Smooth muscle cell (in vitro differentiated cells): ENCODE measurements around the gene KPNB1. TPM values are rescaled to one million over a fixed set of nuclear protein-coding genes. Genes with fewer than 3 reads are reported as not detected.

Experiments
- DNase-seq: peaks from one replicate; lab custom pipeline; 2025; ENCODE audit not compliant: unreplicated experiment; lab: John Stamatoyannopoulos, UW
- H2AFZ ChIP-seq: fragments of 200-600 bp; sonication (generic); 2 replicates; pipeline ENCODE4 v1.6.0; 2016; ENCODE audit warnings: antibody characterized with exemption, low read depth, mild to moderate bottlenecking
- H3F3A ChIP-seq: fragments of 200-600 bp; sonication (generic); 2 replicates; pipeline ENCODE4 v1.6.0; 2017; ENCODE audit warnings: antibody characterized with exemption, low read depth
- H3K27ac ChIP-seq: fragments of 200-600 bp; sonication (generic); 2 replicates; pipeline ENCODE4 v1.5.1; 2016; ENCODE audit warnings: low read depth, mild to moderate bottlenecking
- H3K27me3 ChIP-seq: fragments of 200-600 bp; sonication (generic); 2 replicates; pipeline ENCODE4 v1.6.1; 2016; ENCODE audit warnings: low read depth, mild to moderate bottlenecking
- H3K36me3 ChIP-seq: fragments of 200-600 bp; sonication (generic); 2 replicates; pipeline ENCODE4 v1.5.1; 2016; ENCODE audit warnings: low read depth
- H3K4me1 ChIP-seq: fragments of 200-600 bp; sonication (generic); 2 replicates; pipeline ENCODE4 v1.5.1; 2016; ENCODE audit warnings: low read depth
- H3K4me2 ChIP-seq: fragments of 200-600 bp; sonication (generic); 2 replicates; pipeline ENCODE4 v1.6.0; 2016; ENCODE audit warnings: mild to moderate bottlenecking
- H3K4me3 ChIP-seq: fragments of 200-600 bp; sonication (generic); 2 replicates; pipeline ENCODE4 v1.5.1; 2016; ENCODE audit warnings: mild to moderate bottlenecking
- H3K79me2 ChIP-seq: fragments of 200-600 bp; sonication (generic); 2 replicates; pipeline ENCODE4 v1.6.0; 2016; ENCODE audit warnings: low read depth, mild to moderate bottlenecking
- H3K9ac ChIP-seq: fragments of 200-600 bp; sonication (generic); 2 replicates; pipeline ENCODE4 v1.6.0; 2016; ENCODE audit warnings: low read depth
- H3K9me3 ChIP-seq: fragments of 200-600 bp; sonication (generic); replicated peaks from 2 replicates; pipeline ENCODE4 v1.5.1; 2016; ENCODE audit warnings: low read depth
- H4K20me1 ChIP-seq: fragments of 200-600 bp; sonication (generic); 2 replicates; pipeline ENCODE4 v1.6.0; 2016; ENCODE audit warnings: low read depth
- WGBS: methylation state at CpG from one replicate; pipeline ENCODE4 v1.1.7; 2016; ENCODE audit warnings: low lambda C conversion rate; 5-methylcytosine and 5-hydroxymethylcytosine counted together
- polyA plus RNA-seq: library from polyadenylated mRNA; unstranded; fragments of >200 nt; fragmentation: Nextera tagmentation; extraction: Ambion mirVana; gene quantifications from 2 replicates; pipeline ENCODE4 v1.2.1, GENCODE V29; 2016
- total RNA-seq: library from RNA; depleted of rRNA; stranded (reverse); fragments of >200 nt; gene quantifications from 2 replicates; pipeline ENCODE4 v1.2.3, GENCODE V29; 2014
- TF ChIP-seq, protein P1 (sequence below): fragments of 200-600 bp; sonication (generic); IDR thresholded peaks from 2 replicates; pipeline ENCODE4 v1.5.1; 2017; ENCODE audit warnings: borderline replicate concordance, mild to moderate bottlenecking, antibody characterized with exemption; ENCODE audit not compliant: insufficient read depth, poor library complexity, severe bottlenecking

KPNB1 gene
- total and polyA plus RNA-seq, 2 experiments from 2014 or later, result 78.8 to 242 TPM

DNA sequence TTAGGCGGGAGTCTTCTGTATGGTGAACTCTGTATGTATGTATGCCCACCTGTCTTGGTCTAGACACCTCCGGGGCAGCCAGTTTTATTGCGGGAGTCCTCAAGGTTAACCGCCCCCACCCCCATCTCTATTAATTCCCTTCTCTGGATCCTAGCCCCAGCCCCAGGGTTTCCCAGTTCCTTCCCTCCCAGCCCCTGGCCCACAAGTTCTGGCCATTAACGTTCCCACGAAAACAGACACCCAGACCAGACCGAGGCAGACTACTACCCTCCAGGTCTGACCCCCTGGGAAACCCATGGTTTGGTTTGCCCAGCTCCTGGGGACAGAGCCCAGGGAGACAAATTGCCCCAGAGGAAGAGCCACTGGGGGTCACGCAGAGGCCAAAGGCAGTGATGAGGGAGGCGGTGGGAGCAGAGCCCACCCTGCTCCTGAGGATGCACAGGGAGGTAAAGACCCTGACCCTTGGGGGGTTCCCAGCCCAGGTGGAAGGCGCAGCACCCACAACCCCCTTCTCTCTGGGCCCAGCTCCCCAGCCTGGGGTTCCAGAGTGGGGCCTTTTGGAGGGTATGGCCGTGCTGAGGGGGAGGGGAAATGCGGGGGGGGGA, 52.8 kb downstream of the KPNB1 start:
- TF ChIP-seq, protein P1, sequence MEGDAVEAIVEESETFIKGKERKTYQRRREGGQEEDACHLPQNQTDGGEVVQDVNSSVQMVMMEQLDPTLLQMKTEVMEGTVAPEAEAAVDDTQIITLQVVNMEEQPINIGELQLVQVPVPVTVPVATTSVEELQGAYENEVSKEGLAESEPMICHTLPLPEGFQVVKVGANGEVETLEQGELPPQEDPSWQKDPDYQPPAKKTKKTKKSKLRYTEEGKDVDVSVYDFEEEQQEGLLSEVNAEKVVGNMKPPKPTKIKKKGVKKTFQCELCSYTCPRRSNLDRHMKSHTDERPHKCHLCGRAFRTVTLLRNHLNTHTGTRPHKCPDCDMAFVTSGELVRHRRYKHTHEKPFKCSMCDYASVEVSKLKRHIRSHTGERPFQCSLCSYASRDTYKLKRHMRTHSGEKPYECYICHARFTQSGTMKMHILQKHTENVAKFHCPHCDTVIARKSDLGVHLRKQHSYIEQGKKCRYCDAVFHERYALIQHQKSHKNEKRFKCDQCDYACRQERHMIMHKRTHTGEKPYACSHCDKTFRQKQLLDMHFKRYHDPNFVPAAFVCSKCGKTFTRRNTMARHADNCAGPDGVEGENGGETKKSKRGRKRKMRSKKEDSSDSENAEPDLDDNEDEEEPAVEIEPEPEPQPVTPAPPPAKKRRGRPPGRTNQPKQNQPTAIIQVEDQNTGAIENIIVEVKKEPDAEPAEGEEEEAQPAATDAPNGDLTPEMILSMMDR, result no peak
- no peaks in the 10 kb centered on the region for H3K9me3 ChIP-seq
- DNase-seq, result no peak
- H3F3A ChIP-seq, result no peaks in the 10 kb centered on the region
- WGBS, result 98% methylated on average over 7 of the region's 12 CpGs
- no peaks in the 10 kb centered on the region for H3K79me2 ChIP-seq
- no peaks in the 10 kb centered on the region for H3K36me3 ChIP-seq
- no peak overlapping the region for H2AFZ ChIP-seq
- H3K27ac ChIP-seq, result no peak overlapping the region
- H3K27me3 ChIP-seq, result no peaks in the 10 kb centered on the region
- H4K20me1 ChIP-seq, result peaks cover 18% of the 10 kb centered on the region
- H3K4me2 ChIP-seq, result no peak overlapping the region
- H3K4me1 ChIP-seq, result peaks cover 10% of the 10 kb centered on the region
- H3K4me3 ChIP-seq, result no peak overlapping the region
- H3K9ac ChIP-seq, result no peak overlapping the region

DNA sequence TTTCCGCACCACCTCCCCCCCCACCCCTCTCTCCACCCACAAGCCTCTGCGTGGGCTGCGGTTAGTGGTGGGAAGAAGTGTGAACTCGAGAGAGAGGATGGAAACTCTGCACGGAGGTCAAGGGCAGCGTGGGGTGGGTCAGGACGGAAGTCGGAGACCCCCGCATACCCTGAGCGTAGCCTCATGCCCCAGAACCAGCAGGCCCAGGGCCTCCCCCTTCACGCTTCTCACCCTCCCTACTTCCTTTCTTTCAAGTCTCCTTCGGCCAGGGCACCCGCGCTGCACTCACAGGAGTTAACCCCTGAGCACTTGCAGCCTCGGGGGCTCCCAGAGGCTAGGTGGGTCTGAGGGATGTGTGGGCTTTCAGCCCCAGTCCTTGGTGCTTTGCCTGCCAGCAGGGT, 53.5 kb downstream of the KPNB1 start:
- TF ChIP-seq, protein P1, result no peak
- H3K4me2 ChIP-seq, result no peak overlapping the region
- H3K4me3 ChIP-seq, result no peak overlapping the region
- H3K27ac ChIP-seq, result no peak overlapping the region
- H2AFZ ChIP-seq, result no peak overlapping the region
- H3K27me3 ChIP-seq, result no peaks in the 10 kb centered on the region
- H3K79me2 ChIP-seq, result no peaks in the 10 kb centered on the region
- 92% methylated on average over 15 of the region's 15 CpGs for WGBS
- H3F3A ChIP-seq, result no peaks in the 10 kb centered on the region
- H3K4me1 ChIP-seq, result peaks cover 10% of the 10 kb centered on the region
- DNase-seq, result no peak
- peaks cover 25% of the 10 kb centered on the region for H4K20me1 ChIP-seq
- H3K9me3 ChIP-seq, result no peaks in the 10 kb centered on the region
- H3K9ac ChIP-seq, result no peak overlapping the region
- no peaks in the 10 kb centered on the region for H3K36me3 ChIP-seq

DNA sequence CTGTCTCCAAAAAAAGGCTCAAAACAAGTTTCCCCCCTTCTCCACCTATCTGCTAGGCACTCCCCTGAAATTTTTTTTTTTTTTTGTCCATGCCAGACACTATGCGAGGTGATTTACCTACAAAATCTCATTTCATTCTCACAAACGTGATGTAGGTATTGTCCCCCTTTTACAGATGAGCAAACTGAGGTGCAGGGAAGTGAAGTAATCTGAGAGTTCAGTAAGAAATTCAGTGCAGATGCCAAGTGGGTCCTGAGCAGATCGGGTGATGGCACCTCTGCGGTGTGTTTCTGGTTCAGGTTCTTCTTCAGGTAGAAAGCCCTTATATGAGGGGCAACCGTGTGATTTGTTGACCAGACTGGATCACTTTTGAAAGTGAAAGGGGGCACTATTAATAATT, 54.0 kb downstream of the KPNB1 start:
- Histone ChIP-seq H3F3A (no peaks in the 10 kb centered on the region), H3K79me2 (no peaks in the 10 kb centered on the region), H2AFZ (no peak overlapping the region), H3K9ac (no peak overlapping the region), H3K4me2 (no peak overlapping the region), H3K27me3 (no peaks in the 10 kb centered on the region), H3K4me1 (peaks cover 10% of the 10 kb centered on the region), H3K36me3 (no peaks in the 10 kb centered on the region), H4K20me1 (peaks cover 25% of the 10 kb centered on the region), H3K4me3 (no peak overlapping the region), H3K27ac (no peak overlapping the region), H3K9me3 (no peaks in the 10 kb centered on the region)
- 94% methylated on average over 5 of the region's 5 CpGs for WGBS
- no peak for DNase-seq
- TF ChIP-seq, protein P1, result no peak

DNA sequence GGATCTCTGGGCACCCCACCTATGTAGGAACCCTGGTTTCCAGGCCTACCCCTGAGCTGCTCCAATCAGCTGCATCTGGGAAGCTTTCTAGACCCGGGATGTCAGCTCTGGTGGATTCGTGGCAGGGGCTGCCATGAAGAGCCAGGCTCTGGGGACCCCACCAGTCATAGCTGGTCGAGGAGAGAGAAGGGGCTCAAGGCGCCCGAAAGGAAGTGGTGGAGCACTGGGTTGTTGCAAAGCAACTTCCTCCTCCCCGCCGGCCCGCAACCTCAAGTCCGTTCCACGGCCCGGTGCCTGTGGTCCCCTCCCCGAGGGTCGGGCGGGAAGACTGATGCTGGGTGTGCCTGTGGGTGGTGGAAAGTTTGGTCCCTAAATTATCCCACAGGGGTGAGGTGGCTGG, 54.4 kb downstream of the KPNB1 start:
- H3K9ac ChIP-seq, result no peak overlapping the region
- TF ChIP-seq, protein P1, result no peak
- H3F3A ChIP-seq, result no peaks in the 10 kb centered on the region
- no peak overlapping the region for H3K4me2 ChIP-seq
- peaks cover 10% of the 10 kb centered on the region for H3K4me1 ChIP-seq
- WGBS, result 88% methylated on average over 14 of the region's 14 CpGs
- no peak overlapping the region for H2AFZ ChIP-seq
- H4K20me1 ChIP-seq, result peaks cover 23% of the 10 kb centered on the region
- H3K79me2 ChIP-seq, result no peaks in the 10 kb centered on the region
- H3K4me3 ChIP-seq, result no peak overlapping the region
- DNase-seq, result no peak
- H3K9me3 ChIP-seq, result no peaks in the 10 kb centered on the region
- H3K27me3 ChIP-seq, result no peaks in the 10 kb centered on the region
- no peak overlapping the region for H3K27ac ChIP-seq
- no peaks in the 10 kb centered on the region for H3K36me3 ChIP-seq
